Heart left ventricle (tissue), 13 donors: Measurements from ENCODE around the gene LYRM2.

Experiments used
- CTCF ChIP-seq, 12 donors: fragments of 200-600 bp; sonication (generic) in 4 of 12; IDR thresholded peaks; one replicate each; pipeline versions ENCODE4 v1.5.0 to v1.8.0; 2018 to 2022; ENCODE audit warnings: antibody characterized with exemption in 12 of 12, mild to moderate bottlenecking in 5 of 12
- POLR2A ChIP-seq, 2 donors: fragments of 450-650 bp; IDR thresholded peaks; one replicate each; pipeline ENCODE4 v1.6.1; 2017; ENCODE audit warnings: antibody characterized with exemption in 2 of 2, mild to moderate bottlenecking in 2 of 2, moderate library complexity in 2 of 2
- donor health status: ischemic (EF 13 %, LVEDD 7.1; RV severe dilation, severe dysfunction).
- donor health status: DM: no; HTN: yes; CAD: no.
- donor health status: DM: no; HTN: no; CAD: no.
- donor health status: ischemic (EF 25% LVEDD 6.9; RV normal size, moderate dysfunction).
- donor health status: ischemic (EF 25% LVEDD 5.7; RV mildly dilated, moderate dysfunction).
- donor health status: ischemic (EF 35%, LVEDD 5.7; RV mildly dilated, moderate dysfunction).
- donor health status: nonischemic (EF 11% LVEDD 7.7; RV severe dilation, severe dysfunction).
- donor health status: DM: yes; HTN: yes; CAD: no.
- donor health status: PGD.
- donor health status: ischemic (EF 29% LVEDD 5.4; RV normal size, mild dysfunction).
- donor health status: nonischemic (EF 23%, LVEDD 6.1; RV moderate dilation, normal function).

- no peak for TF ChIP-seq POLR2A (IDR thresholded peaks at IDR 0.05)
- TF ChIP-seq CTCF (IDR thresholded peaks at IDR 0.05): no peak
Measured at GRCh38 chr6:89597372-89597771, 41.2 kb downstream of the LYRM2 start.
